Femur (tissue), 1 donor: ENCODE results near the gene GPS1.
A peak's percentile ranks its signal among the peaks of the same experiment; 100 is the strongest.

Source experiments
- DNase-seq: peaks from one replicate; pipeline ENCODE4 v3.0.0-alpha.2; 2017

Gene GPS1

DNA sequence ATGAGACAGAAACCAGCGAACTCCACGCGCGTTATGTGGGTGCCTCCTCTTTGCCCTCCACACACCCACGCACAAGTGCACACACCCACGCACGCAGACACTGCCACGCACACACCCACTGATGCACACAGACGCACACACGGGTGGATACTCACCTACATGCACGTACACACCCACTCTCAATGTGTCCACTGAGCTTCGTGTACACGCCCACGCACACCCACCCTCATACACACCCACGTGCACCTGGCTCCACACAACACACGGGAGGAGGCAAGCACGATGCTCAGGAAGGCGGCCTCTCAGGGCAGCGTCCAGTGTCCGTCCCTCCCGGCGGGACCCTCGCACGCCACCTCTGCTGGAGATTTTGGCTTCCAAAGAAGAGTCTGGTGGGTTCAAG, 4.3 kb upstream of the GPS1 start:
- DNase-seq = no peak

GRCh38 chr17:82047914-82048570, 3.7 kb upstream of the GPS1 start:
- no peak for DNase-seq

GRCh38 chr17:82048571-82048971, 3.1 kb upstream of the GPS1 start:
- peak; percentile 16 for DNase-seq

- DNase-seq = peak; percentile 17
Observed at GRCh38 chr17:82049106-82049505, 2.6 kb upstream of the GPS1 start.

GRCh38 chr17:82049521-82049971, 2.2 kb upstream of the GPS1 start:
- peak; percentile 17 for DNase-seq

DNA sequence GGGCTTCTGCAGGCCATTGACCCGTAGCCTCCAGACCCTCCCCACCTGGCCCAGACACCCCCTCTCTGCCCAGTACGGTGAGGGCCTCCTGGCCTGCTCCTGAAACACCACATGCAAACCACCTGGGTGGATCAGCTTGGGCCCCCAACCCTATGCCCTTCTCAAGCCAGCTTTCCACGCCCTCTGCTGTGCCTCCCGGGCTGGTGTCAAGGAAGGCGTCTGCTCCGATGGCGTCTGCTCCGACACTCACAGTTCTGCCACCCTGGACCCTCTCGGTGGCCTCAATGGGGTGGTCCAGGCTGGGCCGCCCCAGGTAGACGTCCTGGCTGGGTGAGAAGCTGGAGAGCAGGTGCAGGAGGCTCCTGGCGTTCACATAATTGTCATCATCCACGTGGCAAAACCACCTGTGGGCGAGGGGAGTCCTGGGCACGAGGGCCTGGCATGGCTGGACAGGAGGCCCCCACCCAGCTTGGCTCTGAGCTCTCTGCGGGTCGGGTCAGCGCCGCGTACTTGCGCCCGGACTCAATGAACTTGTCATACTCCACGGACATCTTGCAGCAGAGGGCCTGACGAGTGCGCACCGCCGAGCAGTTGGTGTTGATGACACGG, 1.4 kb upstream of the GPS1 start:
- peak; percentile 25 for DNase-seq

DNA sequence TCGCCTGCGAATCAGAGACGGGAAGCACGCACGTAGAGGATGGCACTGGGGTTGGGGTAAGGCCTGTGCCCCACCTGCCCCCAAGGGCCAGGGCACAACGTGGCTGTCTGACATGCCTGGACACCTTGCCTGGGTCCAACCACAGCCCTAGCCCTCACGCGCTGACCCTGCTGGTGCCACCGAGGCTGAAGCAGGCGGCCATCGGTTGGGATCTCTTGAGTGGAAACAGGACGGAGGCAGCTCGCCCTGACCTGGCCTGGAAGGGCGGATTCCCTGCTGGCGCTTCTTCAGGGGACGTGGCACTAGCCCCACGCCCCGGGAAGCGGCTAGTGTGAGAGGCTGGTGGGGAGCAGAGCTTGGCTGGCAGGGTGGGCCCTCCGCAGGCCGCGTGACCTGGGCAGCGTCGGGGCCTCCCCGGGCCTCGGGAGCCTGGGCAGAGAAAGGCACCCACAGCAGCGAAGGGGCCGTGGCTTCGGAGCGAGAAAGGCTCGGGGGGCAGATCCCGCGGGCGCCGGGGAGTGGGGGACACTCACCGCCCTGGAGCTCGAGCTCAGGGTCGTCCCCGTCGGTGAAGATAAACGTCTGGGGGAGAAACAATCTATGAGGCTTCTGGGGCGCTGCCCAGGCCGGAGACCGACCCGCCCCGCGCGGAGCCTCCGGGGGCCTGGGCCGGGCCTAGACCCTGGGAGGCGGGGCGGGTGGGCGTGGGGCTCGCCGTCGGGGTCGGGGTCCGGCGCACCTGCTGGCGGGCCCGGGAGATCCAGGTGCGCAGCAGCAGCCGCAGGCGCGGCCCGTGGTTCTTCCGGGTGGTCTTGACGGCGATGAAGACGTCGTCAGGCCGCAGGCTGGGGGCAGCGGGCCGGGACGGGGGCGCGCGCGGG, 697 bp upstream of the GPS1 start:
- DNase-seq = peak; percentile 40

DNA sequence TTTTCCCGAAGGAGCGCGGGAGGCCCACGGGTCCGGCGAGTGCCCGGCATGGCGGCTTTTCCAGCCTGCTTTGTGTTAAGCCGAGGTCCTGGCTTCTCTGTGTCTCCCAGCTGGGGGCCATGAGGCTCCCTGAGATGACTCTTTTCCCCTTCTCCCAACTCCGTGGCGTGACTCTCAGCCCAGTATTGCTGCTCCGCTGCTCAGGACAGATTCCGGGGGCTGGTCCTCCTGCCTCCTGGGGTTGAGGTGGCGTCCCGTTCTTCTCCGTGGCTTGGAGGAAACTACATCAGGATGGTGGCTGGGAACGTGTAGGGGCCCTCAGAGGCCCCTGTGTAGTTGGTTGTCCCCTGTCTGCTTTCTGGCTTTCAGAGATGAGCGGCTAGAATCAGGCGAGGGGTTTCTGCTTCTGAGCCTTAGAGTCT, 951 bp downstream of the GPS1 start:
- DNase-seq = peak; percentile 18

- DNase-seq = no peak
Observed at GRCh38 chr17:82053130-82053529, 1.4 kb downstream of the GPS1 start.

GRCh38 chr17:82053556-82054263, 2.0 kb downstream of the GPS1 start:
- DNase-seq = peak; percentile 15

GRCh38 chr17:82054351-82055022, 2.8 kb downstream of the GPS1 start:
- peak; percentile 27 for DNase-seq

DNA sequence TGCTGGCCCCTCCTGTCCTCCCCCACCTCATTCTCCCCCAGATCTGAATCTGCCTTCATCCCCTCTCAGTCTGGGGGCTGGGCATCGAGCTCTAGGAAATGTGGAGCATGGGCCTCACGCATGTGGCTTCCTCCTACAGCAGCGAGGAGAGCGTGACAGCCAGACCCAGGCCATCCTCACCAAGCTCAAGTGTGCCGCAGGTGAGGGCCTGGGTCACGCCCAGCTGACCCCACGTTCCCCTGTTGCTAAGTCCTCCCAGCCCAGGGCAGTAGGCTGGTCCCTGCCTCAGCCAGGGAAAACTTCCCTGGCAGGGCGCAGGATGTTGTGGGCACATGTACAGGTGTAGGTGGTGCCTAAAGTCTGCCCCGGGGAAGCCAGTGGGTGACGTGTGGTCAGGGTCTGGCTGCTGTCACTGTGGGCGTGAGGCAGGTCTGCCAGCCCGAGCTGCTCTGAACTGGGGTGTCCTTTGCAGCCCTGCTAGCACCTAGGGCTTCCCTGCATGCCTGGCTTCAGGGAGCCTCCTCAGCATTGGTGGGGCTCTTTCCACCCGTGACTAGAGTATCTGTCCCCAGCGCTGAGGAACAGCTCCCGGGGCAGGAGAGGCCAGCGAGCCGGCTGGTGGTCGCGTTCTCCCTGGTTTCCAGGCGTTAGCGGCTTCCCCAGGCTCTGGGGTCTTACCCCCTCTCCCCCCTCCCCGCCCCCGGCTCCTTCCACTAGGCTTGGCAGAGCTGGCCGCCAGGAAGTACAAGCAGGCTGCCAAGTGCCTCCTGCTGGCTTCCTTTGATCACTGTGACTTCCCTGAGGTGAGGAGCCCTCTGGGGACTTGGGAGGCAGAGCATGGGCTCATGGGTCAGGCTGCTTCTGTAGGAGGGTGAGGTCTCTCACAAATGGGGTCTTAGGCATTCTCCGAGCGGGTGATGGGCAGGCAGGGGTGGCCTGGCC, 3.6 kb downstream of the GPS1 start:
- peak; percentile 16 for DNase-seq

DNA sequence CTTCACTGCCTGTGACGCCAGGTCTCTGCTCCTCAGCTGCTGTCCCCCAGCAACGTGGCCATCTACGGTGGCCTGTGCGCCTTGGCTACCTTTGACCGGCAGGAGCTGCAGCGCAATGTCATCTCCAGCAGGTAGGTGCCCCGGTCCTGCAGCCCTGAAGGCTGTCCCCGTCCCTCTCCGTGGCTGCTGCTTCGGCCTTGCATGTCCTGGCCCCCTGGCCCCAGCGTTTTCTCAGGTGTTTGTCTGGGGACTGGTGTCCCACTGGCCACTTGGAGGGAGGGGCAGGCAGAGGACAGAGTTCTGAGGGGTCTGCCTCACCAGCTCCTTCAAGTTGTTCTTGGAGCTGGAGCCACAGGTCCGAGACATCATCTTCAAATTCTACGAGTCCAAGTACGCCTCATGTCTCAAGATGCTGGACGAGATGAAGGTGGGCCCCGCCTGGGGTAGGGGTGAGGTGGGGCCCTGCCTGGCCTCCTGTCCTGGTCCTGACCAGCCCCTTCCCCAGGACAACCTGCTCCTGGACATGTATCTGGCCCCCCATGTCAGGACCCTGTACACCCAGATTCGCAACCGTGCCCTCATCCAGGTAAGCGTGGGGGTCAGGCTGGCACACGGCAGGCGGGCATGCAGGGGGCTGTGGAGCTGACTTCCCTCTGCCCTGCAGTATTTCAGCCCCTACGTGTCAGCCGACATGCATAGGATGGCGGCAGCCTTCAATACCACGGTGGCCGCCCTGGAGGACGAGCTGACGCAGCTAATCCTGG, 4.4 kb downstream of the GPS1 start:
- peak; percentile 20 for DNase-seq

GRCh38 chr17:82056729-82057621, 5.3 kb downstream of the GPS1 start:
- peak; percentile 23 for DNase-seq

DNA sequence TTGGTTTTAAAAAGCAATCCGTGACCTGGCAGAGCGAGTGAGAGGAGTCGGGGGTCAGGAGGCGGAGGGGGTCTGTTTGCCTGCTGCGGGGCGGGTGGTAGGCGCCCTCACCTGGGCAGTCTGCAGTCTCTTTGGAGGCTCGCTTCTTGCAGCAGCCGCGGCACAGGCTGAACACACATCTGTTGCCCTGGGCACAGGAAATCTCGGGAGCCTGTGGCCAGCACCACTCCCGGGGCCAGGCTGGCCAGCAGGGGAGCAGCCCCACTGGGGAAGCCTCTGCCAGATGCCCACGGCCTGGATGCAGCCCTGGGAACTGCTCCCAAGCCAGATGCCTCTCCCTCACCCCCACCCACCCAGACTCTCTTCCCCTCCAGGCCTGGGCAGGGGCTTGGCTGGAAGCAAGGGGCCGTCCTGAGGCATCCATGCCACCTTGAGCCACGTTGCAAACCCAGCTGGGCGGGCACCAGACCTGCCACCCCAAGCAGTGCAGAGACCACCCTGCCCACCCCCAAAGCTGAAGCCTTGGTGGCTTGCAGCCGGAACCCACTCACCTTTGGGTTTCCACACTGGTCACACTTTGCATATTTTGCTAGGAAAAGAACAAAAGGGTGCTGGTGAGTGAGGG, 6.6 kb downstream of the GPS1 start:
- DNase-seq = peak; percentile 20

GRCh38 chr17:82058855-82059249, 7.2 kb downstream of the GPS1 start:
- DNase-seq = no peak

DNA sequence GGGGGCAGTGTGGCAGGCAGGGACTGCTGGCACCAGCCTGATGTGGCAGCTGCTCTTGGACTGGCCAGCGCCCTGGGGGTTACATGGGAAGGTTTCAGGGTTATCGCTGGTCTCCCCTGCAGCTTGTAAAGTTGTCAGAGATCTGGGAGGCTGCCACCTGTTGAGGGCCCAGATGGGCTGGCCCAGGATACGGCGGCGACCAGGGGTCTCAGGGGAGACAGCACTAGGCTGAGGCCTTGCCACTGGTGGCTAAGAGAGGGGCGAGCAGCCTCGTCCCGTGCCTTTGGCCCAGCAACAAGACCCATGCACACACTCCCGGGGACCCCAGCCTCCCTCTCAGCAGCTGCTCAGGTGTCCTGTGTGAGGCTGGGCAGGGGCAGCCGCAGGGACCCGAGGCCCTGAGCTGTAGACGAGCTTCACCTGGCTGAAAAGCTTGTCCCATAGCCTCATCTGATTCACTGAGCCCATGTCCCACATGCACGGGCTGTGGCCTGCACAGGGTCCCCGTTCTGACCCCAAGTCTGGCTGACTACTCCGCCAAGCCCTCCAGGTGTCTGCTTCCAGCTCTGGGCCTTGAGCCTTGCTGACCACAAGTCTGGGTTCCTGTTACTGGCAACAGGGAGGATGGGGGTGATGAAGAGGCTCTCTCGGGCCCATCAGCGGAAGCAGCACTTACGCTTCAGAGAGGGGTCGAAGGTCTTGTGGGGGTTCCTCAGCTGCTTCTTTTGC, 7.7 kb downstream of the GPS1 start:
- peak; percentile 21 for DNase-seq

GRCh38 chr17:82060001-82060380, 8.3 kb downstream of the GPS1 start:
- DNase-seq = peak; percentile 14
